ENCODE results near the gene KSR2. TPM values are rescaled to one million over a fixed set of nuclear protein-coding genes. Genes with fewer than 3 reads are reported as not detected.

The KSR2 gene
- polyA plus RNA-seq, 12 donors, result 0.01 to 0.12 (median 0.06) TPM; not detected in 6

- DNase-seq, result no peak
These were observed 470.5 kb downstream of the KSR2 start for GRCh38 chr12:117498256-117498655.

GRCh38 chr12:117497407-117497806 lies 471.4 kb downstream of the KSR2 start:
- no peak for DNase-seq

GRCh38 chr12:117494833-117495655 lies 473.7 kb downstream of the KSR2 start:
- no peak for DNase-seq

- DNase-seq, result no peak
These were observed 477.1 kb downstream of the KSR2 start for GRCh38 chr12:117491711-117492110.

GRCh38 chr12:117490130-117490529 lies 478.7 kb downstream of the KSR2 start:
- no peak for DNase-seq

GRCh38 chr12:117489671-117490070 lies 479.1 kb downstream of the KSR2 start:
- no peak for DNase-seq

- no peak for DNase-seq
These were observed 481.7 kb downstream of the KSR2 start for GRCh38 chr12:117486840-117487659.

- no peak for DNase-seq
These were observed 482.6 kb downstream of the KSR2 start for GRCh38 chr12:117485984-117486839.

- DNase-seq, result no peak
These were observed 483.9 kb downstream of the KSR2 start for GRCh38 chr12:117484901-117485300.

GRCh38 chr12:117483501-117483900 lies 485.3 kb downstream of the KSR2 start:
- no peak for DNase-seq

GRCh38 chr12:117481470-117481869 lies 487.3 kb downstream of the KSR2 start:
- DNase-seq, result no peak

GRCh38 chr12:117476341-117476740 lies 492.4 kb downstream of the KSR2 start:
- DNase-seq, result no peak

GRCh38 chr12:117473856-117474255 lies 494.9 kb downstream of the KSR2 start:
- no peak for DNase-seq

- no peak for DNase-seq
These were observed 495.8 kb downstream of the KSR2 start for GRCh38 chr12:117472983-117473382.

- DNase-seq, result no peak
These were observed 498.0 kb downstream of the KSR2 start for GRCh38 chr12:117470804-117471203.

GRCh38 chr12:117469883-117470483 lies 498.8 kb downstream of the KSR2 start:
- no peak for DNase-seq

GRCh38 chr12:117468016-117468415 lies 500.8 kb downstream of the KSR2 start:
- no peak for DNase-seq

- DNase-seq, result no peak
These were observed 501.2 kb downstream of the KSR2 start for GRCh38 chr12:117467588-117467987.

- no peak for DNase-seq
These were observed 502.0 kb downstream of the KSR2 start for GRCh38 chr12:117466677-117467362.

GRCh38 chr12:117461732-117462131 lies 507.1 kb downstream of the KSR2 start:
- no peak for DNase-seq

- no peak for DNase-seq
These were observed 509.6 kb downstream of the KSR2 start for GRCh38 chr12:117459229-117459628.

All from muscle of arm (tissue), 12 donors.